Measurements from ENCODE around the gene MIGA1.

MIGA1 gene

GRCh38 chr1:77925518-77925917, 146.1 kb downstream of the MIGA1 start:
- no peak for DNase-seq

GRCh38 chr1:77925956-77926355, 146.5 kb downstream of the MIGA1 start:
- no peak for DNase-seq

- no peak for DNase-seq
Measured at GRCh38 chr1:77926561-77927357, 147.3 kb downstream of the MIGA1 start.

GRCh38 chr1:77927414-77927813, 148.0 kb downstream of the MIGA1 start:
- no peak for DNase-seq
